ENCODE results near the gene HLX. TPM values are rescaled to one million over a fixed set of nuclear protein-coding genes. Genes with fewer than 3 reads are reported as not detected.
A peak's percentile ranks its signal among the peaks of the same experiment; 100 is the strongest.

Gene HLX
- total and polyA plus RNA-seq, 2 of the 13 experiments (the other 11 are each of a cell fraction or from before 2014, with no cell fraction given): 0.30 to 0.35 TPM

DNA sequence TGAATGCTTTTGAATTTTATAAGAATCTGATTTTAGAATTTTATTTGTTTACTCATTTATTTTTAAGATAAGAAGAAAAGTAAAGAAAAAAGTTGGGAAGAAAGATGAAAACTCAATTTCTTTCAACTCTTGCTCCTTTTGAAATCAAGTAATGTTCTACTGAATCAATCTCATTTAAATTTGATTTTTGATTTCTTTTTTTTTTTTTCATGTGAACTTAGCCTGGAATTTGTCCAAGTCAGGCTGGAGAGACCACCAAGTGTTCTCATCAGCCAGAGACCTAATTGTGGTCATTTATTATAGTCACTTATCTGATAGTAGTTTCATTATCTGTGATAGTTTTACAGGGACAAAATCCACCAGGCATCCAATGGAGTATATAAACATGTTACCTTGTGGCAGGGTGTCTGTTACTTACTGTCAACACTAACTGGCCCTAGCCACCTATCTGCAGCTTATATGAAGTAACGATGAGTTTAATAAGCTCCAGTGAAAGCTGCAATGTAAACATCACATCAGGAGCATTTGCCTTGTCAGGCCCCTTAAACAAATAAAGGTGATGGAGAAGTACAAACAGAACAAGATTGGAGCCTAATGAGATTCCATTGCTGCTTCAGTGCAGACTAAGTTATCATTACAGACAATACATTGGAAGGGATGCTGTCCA lies 39.2 kb downstream of the HLX start (continued):
- TF ChIP-seq IRF9 (CRISPR knock-in tag; IDR thresholded peaks at IDR 0.05; ENCODE audit: borderline replicate concordance) (no peak), FOXK1 (CRISPR knock-in tag; IDR thresholded peaks at IDR 0.05; ENCODE audit: borderline replicate concordance, low read depth) (no peak), KMT2B (CRISPR knock-in tag; IDR thresholded peaks at IDR 0.05) (no peak), RNF219 (CRISPR knock-in tag; IDR thresholded peaks at IDR 0.05) (no peak), IRF2 (CRISPR knock-in tag; IDR thresholded peaks at IDR 0.05) (no peak), AGO2 (optimal IDR thresholded peaks at IDR 0.05; ENCODE audit: low read depth, low read length) (no peak), IRF1 (CRISPR knock-in tag; IDR thresholded peaks at IDR 0.05; ENCODE audit: low read depth) (no peak), YEATS2 (CRISPR knock-in tag; IDR thresholded peaks at IDR 0.05; ENCODE audit: borderline replicate concordance) (no peak), PAWR (CRISPR knock-in tag; IDR thresholded peaks at IDR 0.05; ENCODE audit: borderline replicate concordance) (no peak), STAT5B (CRISPR knock-in tag; IDR thresholded peaks at IDR 0.05) (no peak), HDAC2 (CRISPR knock-in tag; IDR thresholded peaks at IDR 0.05) (no peak), MXI1 (IDR thresholded peaks at IDR 0.05; ENCODE audit: borderline replicate concordance, low read depth, low read length) (no peak), AHR (CRISPR knock-in tag; IDR thresholded peaks at IDR 0.05) (no peak), ZNF878 (CRISPR knock-in tag; IDR thresholded peaks at IDR 0.05) (no peak), SAP130 (CRISPR knock-in tag; IDR thresholded peaks at IDR 0.05; ENCODE audit: low read depth) (no peak), YEATS4 (CRISPR knock-in tag; IDR thresholded peaks at IDR 0.05; ENCODE audit: borderline replicate concordance) (no peak), ZNF510 (CRISPR knock-in tag; IDR thresholded peaks at IDR 0.05; ENCODE audit: low read depth) (no peak), ARHGAP35 (CRISPR knock-in tag; IDR thresholded peaks at IDR 0.05; ENCODE audit: borderline replicate concordance) (no peak), ZNF589 (CRISPR knock-in tag; conservative IDR thresholded peaks at IDR 0.05) (no peak), MED13 (CRISPR knock-in tag; IDR thresholded peaks at IDR 0.05) (no peak), SIX1 (CRISPR knock-in tag; IDR thresholded peaks at IDR 0.05; ENCODE audit: borderline replicate concordance) (peak; percentile 57; the same call in 1 of the 2 replicates), ISL2 (CRISPR knock-in tag; IDR thresholded peaks at IDR 0.05) (no peak)
- TF ChIP-seq, protein P1, sequence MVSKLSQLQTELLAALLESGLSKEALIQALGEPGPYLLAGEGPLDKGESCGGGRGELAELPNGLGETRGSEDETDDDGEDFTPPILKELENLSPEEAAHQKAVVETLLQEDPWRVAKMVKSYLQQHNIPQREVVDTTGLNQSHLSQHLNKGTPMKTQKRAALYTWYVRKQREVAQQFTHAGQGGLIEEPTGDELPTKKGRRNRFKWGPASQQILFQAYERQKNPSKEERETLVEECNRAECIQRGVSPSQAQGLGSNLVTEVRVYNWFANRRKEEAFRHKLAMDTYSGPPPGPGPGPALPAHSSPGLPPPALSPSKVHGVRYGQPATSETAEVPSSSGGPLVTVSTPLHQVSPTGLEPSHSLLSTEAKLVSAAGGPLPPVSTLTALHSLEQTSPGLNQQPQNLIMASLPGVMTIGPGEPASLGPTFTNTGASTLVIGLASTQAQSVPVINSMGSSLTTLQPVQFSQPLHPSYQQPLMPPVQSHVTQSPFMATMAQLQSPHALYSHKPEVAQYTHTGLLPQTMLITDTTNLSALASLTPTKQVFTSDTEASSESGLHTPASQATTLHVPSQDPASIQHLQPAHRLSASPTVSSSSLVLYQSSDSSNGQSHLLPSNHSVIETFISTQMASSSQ (IDR thresholded peaks at IDR 0.05; ENCODE audit: low read depth): no peak
- TF ChIP-seq, protein P1 (CRISPR knock-in tag; IDR thresholded peaks at IDR 0.05; ENCODE audit: borderline replicate concordance): no peak

Data from HepG2 (cell line).